ENCODE results near the gene CT47A1.
"Not testable (repeated sequence)": the region's sequence is repeated elsewhere in the genome, so short reads cannot be mapped to it uniquely, and the experiment has no call there.

The CT47A1 gene

DNA sequence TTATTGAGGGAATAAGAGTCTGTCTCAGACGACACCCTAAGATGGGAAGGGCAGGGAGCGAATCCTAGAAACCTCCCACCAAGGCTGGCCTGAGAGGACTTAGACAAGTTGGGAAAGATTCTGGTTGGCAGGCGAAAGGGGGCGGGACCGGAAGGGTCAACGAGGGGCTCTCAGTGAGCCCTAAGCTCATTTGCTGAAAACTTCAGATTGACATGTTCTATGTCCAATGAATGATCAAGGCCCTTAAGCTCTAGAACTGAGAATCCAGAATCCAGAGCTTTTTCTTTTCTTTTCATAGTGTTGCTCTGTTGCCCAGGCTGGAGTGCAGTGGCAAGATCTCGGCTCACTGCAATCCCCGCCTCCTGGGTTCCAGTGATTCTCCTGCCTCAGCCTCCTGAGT, at the start of gene CT47A1:
Gene CT47A1, minus strand, starts transcription at position 101 of the 400 bp plus-strand sequence. CDS start 231 bp downstream, outside the sequence.
- not testable (repeated sequence) for DNase-seq

DNA sequence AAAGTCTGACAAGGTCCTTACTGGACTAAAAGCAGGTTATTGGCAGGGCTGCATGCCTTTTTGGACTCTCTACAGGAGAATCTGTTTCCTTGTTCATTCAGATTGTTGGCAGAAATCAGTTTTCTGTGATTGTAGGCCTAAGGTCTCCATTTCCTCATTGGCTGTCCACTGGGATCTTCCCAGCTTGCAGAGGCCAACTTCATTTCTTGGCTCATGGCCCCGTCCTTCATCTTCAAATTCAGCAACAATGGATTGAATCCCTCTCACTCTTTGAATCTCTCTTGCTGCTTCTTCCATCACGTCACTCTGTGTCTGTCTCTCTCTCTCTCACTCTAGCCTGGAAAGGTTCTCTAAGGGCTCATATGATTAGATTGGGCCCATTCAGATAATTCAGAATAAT, 47.0 kb upstream of the CT47A1 start:
- DNase-seq: no peak

DNA sequence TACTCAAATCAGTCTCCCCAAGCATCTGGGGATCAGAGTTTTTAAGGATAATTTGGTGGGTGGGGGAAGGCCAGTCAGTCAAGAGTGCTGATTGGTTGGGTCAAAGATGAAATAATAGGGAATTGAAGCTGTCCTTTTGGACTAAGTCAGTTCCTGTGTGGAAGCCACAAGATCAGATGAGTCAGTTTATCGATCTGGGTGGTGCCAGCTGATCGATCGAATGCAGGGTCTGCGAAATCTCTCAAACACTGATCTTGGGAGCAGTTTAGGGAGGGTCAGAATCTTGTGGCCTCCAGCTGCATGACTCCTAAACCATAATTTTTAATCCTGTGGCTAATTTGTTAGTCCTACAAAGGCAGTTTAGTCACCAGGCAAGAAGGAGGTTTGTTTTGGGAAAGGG, 44.5 kb upstream of the CT47A1 start:
- no peak for DNase-seq

DNA sequence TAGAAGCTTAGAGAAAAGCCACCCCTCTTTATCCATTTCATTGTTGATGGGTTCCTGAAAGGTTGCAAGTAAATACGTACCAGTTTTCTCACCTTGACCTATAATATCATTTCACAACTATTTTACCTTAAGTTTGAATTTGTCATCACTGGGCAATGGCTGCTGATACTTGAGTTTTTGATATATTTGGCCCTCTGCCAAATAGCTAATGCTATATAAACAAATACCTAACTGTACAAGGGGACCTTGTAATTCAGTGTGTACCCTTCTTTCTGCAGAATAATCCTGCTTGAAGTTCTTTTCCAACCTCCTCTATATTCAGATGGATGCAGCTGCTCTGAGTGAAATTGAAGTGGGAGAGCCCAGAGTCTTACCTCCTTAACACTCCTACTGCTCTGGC, 42.9 kb upstream of the CT47A1 start:
- DNase-seq: no peak

DNA sequence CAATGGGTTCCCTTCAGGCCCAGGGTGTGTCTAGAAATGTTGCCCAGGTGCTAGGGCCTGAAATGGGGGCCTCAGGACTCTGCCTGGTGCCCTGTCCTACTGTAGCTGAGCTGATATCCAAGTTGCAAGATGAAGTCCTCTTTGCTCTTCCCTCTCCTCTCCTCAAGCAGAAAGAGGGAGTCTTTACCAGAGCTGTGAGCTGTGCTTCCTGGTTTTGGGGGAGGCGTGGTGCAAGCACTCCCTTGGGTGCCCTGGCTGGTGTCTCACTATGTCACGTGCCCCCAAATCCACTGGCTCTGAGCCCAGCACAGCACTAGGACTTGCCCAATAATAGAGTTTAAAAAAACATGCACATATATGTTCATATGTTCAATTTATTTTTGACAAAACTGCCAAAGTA, 29.3 kb upstream of the CT47A1 start:
- no peak for DNase-seq

DNA sequence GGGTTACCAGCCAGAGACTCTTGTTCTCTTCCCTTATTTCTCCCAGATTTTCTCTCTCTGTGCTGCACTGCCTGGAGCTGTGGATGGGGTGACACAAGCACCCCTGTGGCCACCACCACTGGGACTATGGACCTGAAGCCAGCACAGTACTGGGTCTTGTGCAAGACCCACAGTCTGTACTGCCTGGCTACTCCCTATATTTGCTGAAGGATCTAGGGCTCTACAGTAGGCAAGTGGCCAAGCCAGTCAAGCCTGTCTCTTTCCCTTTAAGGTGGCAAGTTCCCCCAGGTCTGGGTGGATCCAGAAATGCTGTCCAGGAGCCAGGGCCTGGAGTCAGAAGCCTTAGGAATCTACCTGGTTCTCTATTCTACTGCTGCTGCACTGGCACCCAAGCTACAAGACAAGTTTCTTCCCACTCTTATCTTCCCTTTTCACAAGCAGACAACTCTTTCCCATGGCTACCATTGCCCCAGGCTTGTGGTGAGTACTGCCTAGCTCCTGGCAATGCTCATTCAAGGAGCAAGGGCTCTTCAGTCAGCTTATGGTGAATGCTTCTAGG, 28.4 kb upstream of the CT47A1 start:
- DNase-seq: no peak

DNA sequence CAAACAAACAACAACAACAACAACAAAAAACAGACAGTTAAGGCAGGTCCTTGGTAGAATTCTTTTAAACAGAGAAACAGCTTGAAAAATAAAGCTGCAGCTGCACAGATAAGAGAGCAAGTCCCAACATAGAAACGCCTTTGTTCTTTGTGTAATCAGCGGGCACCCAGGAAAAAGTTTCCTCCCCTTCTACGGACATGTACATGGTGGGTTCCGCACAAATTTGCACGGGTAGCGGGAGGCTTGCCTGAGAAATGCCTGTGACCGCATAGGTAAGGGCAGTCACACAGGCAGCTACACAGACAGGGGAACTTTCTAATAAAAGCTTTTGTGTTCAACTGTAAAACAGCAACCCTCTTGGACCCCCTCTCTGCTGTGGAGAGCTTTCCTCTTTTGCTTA, 25.7 kb upstream of the CT47A1 start:
- DNase-seq: no peak

DNA sequence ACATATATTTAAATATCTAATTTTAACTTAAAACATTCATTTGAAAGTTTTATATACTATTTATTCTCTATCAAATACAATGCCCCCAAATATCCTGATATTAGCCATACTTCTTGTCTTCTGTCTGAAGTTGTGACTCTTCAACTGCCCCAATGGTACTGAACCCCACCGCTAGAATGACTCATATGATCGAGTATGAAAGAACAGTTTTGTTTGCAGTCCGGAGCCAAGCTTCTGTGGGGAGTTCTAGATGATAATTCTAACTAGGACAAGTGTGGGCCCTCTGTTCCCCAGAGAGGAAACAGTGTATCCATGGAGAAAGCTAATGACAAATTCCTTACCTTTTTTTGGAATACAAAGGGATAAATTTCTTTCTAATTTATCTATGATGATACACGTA, 24.7 kb upstream of the CT47A1 start:
- DNase-seq: no peak

DNA sequence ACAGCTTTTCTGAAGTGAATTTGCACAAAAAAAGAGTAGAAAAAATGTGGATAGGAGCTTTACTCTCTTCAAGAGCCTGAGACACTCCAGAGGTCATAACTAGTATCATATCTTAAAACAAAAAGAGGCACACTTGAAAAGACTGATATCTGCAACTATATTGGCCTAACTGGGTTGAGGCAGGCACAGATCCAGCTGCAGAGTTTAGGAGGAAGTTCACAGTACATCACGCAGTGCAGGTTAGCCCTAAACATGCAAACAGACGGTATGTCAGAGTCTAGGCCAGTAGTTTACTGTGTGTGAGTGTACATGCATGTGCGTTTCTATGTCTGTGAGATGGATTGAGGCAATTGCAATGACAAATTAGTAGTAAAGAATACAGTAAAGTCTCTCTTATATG, 24.2 kb upstream of the CT47A1 start:
- DNase-seq: no peak

DNA sequence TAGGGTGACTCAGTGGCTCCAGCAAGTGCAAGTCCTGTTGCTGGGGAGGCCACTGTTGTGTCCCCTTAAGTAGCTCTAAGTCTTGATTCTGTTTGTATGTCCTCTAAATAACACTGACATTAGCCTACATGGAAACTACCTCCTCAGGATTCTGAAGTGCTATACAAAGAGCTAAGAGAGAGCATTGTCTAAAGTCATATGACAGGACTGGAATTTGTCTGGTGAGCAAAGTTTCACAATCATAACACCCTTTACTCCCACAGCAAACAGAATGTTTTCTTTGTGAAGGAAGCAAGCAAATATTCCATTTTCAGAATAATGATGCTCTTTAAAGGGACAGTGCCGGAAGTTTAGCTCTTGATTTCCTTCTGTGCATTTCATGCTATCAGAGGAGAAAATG, 23.4 kb upstream of the CT47A1 start:
- no peak for DNase-seq

DNA sequence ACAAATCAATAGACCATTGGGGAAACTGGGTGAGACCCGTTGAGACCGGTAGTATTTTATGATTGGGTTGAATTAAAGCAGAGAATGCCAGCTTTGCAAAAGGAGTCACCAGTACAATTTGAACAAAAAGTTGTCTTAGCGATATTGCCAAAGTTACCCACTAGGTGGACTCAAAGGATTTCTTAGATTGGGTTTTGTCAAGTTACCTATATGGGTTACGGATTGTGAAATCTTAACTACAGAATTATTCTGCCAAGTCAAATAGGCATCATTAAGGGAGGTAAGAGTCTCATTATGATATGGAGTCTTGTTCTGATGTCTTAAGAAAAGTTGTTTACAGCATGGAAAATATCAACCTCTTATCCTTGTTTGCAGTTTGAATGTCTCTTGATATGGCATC, 15.0 kb upstream of the CT47A1 start:
- DNase-seq: no peak

DNA sequence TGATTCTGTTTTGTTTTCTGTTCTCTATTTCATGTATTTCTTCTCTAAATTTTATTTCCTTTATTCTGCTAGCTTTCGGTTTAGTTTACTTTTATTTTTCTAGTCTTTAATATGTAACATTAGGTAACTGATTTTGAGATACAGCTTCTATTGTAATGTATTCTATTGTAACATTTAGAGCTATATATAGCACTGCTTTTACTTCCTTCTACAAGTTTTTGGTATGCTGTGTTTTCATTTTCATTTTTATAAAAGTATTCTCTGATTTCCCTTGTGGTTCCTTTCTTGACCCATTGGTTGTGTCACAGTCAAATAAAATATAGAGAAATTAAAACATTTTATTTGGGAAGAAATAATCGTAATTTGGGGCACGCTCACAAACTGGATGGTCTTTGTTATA, 13.9 kb upstream of the CT47A1 start:
- no peak for DNase-seq

DNA sequence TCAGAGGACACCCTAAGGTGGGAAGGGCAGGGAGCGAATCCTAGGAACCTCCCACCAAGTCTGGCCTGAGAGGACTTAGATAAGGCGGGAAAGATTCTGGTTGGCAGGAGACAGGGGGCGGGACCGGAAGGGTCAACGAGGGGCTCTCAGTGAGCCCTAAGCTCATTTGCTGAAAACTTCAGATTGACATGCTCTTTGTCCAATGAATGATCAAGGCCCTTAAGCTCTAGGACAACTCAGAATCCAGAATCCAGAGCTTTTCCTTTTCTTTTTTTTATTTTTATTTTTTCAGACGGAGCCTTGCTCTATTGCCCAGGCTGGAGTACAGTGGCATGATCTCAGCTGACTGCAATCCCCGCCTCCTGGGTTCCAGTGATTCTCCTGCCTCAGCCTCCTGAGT, 29.1 kb downstream of the CT47A1 start, which contains the start of gene CT47A7:
Gene CT47A7, minus strand, starts transcription at position 101 of the 400 bp plus-strand sequence. CDS start 255 bp downstream, outside the sequence.
- not testable (repeated sequence) for DNase-seq
